ENCODE data around the gene VCAN.

The VCAN gene

GRCh38 chr5:83562791-83563557 is 91.4 kb downstream of the VCAN start:
- no peak overlapping the region for H3K4me3 ChIP-seq (replicated peaks; ENCODE audit: low read depth, low read length)
- DNase-seq (ENCODE audit: extremely low read depth, low read depth), result no peak
- no peak for TF ChIP-seq CTCF (IDR thresholded peaks at IDR 0.05; ENCODE audit: low read depth, low read length, missing control alignments)

- TF ChIP-seq CTCF (IDR thresholded peaks at IDR 0.05; ENCODE audit: low read depth, low read length, missing control alignments), result no peak
- H3K4me3 ChIP-seq (replicated peaks; ENCODE audit: low read depth, low read length), result no peak overlapping the region
- no peak for DNase-seq (ENCODE audit: extremely low read depth, low read depth)
Observed at GRCh38 chr5:83563631-83564030, 92.1 kb downstream of the VCAN start.

DNA sequence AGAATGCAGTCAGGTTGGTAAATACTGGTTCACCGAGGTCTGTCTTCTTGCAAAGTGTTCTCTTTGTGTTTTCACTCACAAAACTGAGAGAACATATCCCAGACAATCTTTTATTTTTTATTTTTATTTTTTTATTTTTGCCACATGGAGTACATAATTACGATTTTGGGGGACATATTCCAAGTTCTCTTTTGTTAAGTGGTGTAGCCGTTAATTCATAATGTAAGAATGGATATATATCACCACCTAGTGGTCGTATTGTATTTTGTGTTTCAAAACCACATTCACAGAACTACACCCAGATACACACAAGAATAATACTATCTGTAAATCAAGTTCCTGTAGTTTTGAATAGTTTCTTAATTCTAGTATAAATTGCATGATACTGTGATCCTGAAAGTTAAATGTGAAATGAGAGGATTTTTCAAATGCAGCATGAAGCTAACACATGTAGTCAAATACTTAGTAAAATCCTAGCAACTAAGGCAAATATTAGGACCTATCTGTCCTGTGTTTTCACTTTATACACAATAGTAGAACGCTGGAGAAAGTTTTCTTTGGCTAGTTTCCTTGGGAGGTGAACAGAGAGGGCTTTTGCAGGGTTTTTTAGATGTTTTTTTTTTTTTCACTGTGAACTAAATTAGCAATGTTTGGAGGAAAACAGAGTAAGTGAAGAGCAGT is 92.7 kb downstream of the VCAN start:
- peak; percentile 23 for TF ChIP-seq CTCF (IDR thresholded peaks at IDR 0.05; ENCODE audit: low read depth, low read length, missing control alignments)
- DNase-seq (ENCODE audit: extremely low read depth, low read depth), result no peak

GRCh38 chr5:83567741-83568140 is 96.2 kb downstream of the VCAN start:
- no peak for DNase-seq (ENCODE audit: extremely low read depth, low read depth)
- no peak overlapping the region for H3K4me3 ChIP-seq (replicated peaks; ENCODE audit: low read depth, low read length)
- no peak for TF ChIP-seq CTCF (IDR thresholded peaks at IDR 0.05; ENCODE audit: low read depth, low read length, missing control alignments)

More for the DNA sequence above, 92.7 kb downstream of the VCAN start:
- H3K4me3 ChIP-seq (replicated peaks; ENCODE audit: low read depth, low read length), result no peak overlapping the region

GRCh38 chr5:83568186-83568585 is 96.6 kb downstream of the VCAN start:
- DNase-seq (ENCODE audit: extremely low read depth, low read depth), result peak; percentile 57
- TF ChIP-seq CTCF (IDR thresholded peaks at IDR 0.05; ENCODE audit: low read depth, low read length, missing control alignments), result no peak
- no peak overlapping the region for H3K4me3 ChIP-seq (replicated peaks; ENCODE audit: low read depth, low read length)

GRCh38 chr5:83570916-83571315 is 99.4 kb downstream of the VCAN start:
- no peak for TF ChIP-seq CTCF (IDR thresholded peaks at IDR 0.05; ENCODE audit: low read depth, low read length, missing control alignments)
- no peak overlapping the region for H3K4me3 ChIP-seq (replicated peaks; ENCODE audit: low read depth, low read length)
- DNase-seq (ENCODE audit: extremely low read depth, low read depth), result no peak
